NCI-H345 treated with DMSO at 0.1 percent for 48 hours (cell line): ENCODE results near the gene DOC2B.
"Not testable (repeated sequence)": the region's sequence is repeated elsewhere in the genome, so short reads cannot be mapped to it uniquely, and the experiment has no call there.

Source experiments
- DNase-seq: peaks from one replicate; lab custom pipeline; 2025; ENCODE audit not compliant: unreplicated experiment; lab: John Stamatoyannopoulos, UW

The DOC2B gene

DNA sequence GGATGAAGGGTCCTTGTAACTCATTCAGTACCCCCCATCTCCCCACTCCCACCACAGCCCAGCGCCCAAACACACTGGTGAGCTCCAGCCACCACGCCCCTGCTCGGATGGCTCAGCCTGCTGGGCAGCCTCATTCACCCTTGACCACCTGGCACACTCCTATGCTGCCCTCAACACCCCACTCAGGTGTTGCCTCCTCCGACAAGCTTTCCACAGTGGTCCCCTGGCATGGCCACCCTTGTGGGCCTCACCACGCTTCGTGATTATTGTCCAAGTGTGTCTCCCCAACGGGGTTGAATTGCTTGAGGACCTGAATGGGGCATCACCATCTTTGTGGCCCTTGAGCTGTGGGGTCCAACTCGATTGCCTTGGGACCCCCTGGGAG is 12.0 kb upstream of the DOC2B start:
- no peak for DNase-seq

DNA sequence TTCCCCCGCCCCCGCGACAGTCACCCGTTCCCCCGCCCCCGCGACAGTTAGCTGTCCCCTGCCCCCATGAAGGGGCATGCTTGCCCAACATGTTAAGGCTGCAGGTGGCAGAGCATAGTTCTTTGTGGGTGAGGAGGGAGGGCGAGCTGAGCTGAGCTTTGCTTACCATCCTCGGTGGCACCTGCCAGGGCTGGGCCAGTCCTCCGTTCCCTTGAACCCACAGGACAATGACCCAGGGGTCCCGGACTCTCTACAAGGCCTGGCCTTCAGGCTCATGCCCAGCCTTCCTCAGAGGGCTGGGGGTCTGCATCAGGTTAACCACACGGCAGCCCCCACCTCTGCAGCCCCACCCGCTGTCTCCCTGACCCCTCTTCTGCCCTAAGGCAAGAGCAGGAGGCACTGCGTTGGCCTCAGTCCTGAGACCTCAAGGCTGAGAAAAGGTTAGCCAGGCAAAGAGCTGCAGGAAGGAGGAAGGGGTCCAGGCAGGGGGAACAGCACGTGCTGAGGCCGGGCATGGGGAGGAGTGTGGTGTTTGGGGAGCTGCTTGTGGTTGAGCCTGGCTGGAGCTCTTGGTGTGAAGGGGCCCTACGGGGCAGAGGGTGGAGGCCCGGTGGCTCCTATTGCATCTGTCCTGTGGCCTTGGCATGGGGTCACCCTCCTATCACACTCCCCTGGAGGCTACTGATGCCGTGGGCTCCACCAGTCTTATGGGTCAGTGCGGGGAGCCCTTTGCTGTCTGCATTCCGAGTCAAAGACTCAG is 11.4 kb upstream of the DOC2B start:
- no peak for DNase-seq

DNA sequence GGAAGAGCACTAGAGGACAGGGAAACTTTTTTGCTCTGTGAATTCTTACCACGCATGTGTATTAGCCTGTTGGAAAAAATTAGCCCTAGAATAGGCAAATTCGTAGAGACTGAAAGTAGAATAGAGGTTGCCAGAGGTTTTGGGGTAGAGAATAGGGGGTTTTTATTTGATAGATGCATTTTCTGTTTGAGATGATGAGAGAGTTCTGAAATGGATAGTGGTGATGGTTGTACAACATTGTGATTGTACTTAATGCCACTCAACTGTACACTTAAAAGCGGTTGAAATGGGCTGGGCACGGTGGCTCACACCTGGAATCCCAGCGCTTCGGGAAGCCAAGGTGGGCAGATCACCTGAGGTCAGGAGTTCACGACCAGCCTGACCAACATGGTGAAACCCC is 8.0 kb upstream of the DOC2B start:
- DNase-seq, result no peak

DNA sequence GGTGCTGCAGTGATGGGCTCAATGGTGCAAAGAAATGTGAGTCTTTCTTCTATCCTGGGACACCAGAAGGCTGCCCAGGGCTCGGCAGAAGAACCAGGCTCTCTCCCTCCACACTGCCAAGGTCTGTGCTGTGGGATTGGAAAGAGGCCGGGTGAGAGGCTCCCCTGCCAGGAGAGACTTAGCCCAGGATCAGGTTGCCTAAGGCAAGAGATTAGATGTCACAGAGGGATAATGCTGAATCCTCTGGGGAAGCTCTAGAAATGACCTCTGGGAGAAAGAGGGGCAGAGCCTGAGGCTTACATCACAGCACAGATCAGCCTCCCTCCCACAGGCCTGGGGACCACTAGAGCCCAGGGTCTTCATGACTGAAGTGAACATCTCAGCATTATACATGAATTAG is 5.7 kb upstream of the DOC2B start:
- no peak for DNase-seq

DNA sequence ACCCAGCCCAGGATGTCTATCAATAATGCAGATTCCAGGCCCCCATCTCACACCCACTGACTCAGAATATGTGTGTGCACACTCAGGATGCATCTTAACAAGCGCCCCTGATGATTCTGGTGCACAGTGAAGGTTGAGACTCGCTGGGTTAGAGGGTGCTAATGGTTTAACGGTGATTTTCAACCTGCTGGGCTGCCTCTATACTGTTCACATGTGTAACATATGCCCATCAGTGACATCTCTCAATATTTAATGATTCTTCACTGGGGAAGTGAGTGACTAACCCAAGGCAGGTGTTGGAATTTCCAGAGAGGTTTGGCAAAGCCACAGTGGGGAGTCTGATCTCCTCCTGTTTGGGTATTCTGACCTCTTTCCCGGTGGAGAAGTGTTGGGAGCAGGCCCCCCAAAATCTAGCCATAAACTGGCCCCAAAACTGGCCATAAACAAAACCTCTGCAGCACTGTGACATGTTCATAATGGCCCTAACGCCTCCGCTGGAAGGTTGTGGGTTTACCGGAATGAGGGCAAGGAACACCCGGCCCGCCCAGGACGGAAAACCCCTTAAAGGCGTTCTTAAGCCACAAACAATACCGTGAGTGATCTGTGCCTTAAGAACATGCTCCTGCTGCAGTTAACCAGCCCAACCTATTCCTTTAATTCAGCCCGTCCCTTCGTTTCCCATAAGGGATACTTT is 4.1 kb upstream of the DOC2B start:
- DNase-seq, result no peak

DNA sequence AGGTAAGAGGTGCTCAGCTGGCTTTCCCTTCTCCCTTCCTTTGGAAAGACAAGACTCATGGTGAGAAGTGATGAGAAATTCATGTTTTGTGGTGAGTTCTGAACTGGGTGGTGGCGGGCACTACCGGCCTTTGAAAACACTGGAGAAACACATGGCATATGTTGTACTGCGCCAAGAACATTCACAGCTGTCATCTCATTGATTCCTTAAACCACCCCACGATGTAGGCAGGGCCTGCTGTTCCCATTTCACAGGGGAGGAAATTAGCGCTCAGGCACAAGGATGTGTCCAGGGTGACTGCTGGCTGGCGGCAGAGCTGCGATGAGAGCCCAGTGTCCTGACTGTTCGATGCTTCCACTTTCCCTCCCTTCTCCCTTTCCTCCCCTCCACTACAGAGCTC is 1.6 kb upstream of the DOC2B start:
- DNase-seq, result no peak

DNA sequence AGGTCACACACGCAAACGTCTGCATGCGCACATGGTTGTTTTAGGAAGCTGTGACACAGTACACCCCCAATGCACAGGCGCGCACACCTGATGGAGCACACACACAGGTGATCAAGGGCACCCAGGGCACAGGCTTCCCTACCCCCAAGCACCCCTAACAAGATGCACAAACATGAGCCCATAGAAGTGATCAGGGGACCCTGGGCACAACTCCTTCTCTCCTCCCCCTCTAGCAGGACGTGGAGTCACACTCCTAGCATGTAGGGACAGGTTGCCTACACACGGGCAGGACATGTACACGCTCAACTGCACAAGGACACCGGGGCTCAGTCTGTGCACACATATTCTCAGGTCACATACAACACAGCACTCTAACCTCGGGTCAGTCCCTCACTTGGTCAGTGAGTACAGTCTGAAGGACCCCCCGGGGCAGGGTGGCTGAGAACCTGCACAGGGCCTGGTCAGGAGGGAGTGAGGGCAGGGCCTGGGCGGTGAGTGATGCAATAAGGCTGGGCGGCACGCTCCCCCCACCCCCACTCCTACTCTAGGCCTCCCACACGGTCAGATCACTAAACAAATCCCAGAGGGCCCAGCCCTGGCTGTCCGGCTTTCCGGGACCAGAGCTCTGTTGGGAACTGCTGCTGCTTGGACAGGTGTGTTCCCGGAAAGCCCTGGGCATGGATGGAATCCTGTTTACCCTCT is 751 bp upstream of the DOC2B start:
- DNase-seq, result no peak

DNA sequence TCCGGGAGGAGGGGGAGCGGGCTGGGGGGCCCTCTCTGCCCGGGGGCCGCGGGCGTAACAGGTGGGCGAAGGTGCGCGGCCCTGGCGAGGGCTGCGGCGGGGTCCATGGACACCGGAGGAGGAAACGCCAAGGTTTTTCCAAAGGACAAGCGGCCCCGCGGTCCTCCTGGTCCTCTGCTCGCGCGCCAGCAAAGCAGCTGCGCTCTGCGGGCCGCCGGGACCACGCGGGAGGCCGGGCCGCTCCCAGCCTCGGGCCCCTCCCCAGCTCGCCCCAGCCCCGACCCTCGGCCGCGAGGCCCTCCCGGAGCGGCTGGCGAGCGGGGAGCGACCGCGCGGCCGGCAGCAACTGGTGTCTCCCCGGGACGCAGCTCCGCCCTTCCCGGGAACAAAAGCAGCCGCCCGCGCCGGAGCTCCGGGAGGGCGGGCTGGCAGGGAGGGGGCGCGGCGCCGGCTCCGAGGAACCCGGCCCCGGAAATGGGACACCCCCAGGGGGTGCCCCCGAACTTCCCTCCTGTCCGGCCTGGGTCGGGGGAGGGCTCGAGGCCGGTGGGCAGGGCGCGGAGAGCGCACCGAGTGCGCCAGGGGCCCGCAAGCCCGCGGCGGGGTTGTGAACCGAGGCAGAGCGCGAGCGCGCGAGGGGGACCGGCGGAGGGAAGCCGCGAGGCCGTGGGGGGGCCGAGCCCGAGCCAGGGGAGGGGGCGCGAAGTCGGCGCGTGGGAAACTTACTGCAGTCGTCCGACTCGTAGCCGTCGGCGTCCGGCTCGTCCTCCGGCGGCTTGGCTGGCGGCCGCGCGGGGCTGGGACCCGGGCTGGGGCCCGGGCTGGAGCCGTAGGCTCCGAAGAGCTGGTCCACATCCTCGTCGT is 837 bp downstream of the DOC2B start:
- DNase-seq, result no peak

DNA sequence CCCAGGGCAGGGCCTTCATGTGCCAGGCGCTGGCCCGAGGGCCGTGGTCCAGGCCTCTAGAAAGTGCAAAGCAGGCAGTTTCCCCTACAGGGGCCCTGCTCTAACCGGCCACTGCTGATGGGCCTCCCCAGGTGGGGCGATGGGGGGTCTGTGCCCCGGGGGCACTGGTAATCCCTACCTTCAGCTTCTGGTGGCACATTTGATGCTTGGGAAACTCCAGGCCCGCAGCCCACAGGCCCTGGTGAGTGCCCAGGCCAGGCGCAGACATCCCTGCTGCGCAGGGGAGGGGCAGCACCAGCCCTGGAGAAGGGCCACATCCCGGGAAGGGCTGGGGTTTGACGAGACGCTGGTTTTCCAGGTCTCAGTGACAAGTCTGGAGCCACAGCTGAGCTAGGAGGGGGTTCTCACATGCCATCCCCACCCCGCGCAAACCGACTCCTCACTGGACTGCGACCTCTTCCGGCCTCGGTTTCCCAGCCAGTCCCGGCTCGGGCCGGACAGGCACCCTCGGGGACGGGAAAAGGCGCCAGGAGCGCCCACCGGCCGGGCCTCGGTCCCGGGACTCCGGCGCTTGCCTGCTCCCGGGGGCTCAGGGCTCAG is 1.6 kb downstream of the DOC2B start:
- no peak for DNase-seq

DNA sequence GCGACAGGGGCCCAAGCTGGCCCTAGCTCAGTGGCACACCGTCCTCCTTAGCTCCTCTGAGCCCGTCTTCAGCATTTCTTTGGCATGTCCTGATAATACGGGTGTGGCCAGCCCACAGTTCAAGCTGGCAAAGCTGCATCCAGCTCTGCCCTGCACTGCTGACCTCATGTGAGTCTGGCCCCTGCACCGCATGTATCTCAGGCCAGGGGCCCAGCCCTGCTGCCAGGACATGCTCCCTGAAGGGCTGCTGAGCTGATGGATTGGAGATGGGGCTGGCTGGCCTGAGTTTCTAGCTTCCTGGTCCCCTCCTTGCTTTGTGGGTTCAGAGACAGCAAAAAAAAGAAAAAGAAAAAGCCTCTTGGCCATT is 2.4 kb downstream of the DOC2B start:
- DNase-seq, result no peak

DNA sequence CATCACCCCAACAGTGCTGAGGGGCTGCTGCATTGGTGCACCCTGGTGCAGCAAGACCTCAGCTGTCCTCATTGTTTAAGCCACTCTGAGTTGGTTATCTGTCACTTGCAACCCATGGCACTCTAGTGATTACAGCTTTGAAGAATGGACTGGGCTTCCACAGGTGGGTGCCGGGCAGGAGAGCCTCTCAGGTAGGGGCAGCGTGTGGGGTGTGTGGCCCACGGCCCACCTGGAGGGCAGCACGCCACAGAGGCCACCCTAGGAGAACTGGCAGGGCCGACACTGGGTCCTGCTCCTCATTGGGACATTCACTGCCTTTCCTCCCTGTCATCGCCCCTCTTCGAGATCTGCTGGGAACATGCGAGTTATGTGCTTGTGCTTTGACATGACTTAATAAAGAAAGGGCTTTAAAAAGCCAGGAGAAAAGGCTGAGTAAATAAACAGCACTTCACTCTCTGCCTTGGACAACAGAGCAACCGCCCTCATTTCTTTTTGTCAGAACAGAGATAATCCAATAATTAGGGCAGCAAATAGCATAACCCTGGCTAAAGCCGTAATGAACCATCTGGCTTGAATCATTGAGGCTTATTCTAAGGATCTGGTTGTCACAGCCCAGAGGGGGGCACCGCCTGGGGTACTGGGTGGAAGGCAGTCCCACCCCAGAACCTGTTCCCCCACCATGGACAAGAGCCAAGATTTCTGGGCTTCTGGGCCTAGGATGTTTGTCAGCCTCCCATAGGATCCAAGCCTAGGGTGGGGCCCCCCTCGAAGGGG is 3.0 kb downstream of the DOC2B start:
- DNase-seq, result no peak

DNA sequence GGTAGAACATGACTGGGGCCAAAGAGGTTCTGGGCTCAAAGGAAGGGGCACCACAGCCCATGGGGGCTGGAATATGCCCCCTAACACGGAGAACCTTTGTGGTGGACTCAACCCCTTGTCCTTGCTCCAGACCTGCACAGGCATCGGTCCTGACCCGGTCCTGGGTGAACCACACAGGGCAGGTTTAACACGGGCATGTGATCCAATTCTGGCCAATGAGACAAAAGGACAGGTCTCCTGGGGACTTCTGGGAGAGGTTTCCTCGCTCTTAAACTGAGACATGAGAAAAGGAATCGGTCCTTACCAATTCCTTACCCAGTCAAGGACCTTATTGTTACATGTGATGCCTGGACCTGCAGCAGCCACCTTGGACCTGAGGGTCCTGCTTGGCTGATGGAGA is 3.7 kb downstream of the DOC2B start:
- no peak for DNase-seq

DNA sequence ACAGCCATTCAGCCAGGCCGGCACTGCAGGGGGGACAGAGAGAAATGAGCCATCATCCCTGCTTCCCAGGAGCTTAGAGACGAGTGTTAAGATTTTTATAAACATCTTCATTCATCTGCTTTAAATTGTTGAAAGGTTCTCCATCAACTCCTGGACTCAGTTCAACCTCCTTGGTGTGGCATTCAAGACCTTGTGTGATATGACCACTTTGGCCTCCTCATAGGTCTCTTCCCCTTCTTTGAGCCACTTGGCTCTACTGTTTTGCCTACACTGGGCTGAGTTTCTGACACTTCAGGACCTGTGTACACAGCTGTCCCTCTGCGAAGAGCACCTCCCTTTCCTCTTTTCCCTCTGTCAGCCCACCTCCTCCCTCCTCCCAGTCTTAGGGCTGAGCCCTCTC is 4.3 kb downstream of the DOC2B start:
- DNase-seq, result no peak

DNA sequence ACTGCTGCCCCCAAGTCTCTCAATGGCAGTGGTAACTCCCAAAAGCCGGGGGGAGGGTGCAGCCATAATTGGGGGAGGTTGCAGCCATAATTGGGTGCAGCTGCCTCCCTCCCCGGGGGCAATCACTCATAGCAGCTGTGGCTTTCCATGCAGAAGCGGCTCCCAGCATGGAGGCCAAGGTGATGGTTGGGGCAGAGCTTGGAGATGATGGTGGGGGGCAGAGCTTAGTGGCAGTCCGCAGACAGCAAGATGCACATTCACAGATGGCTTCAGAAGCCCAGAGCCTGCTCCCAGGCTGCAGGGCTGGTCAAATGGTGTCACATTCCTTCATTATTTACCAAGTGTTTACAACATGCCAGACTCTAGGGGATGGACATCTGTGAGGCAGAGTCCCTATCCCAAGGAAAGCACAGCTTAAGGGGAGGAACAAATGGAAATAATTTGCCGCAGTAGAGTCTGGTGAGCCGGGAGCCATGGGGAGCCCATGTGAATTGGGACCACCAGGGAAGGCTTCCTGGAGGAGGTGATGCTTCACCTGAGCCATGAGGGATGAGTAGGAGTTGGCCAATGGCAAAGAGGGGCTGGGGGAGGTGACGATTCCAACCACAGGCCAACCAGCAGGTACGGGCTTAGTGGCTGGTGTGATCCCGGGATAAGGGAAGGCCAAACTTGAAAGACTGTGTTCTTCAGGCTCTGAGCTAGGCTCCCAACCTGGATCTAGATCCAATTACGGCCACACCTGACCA is 8.1 kb downstream of the DOC2B start:
- DNase-seq, result no peak

DNA sequence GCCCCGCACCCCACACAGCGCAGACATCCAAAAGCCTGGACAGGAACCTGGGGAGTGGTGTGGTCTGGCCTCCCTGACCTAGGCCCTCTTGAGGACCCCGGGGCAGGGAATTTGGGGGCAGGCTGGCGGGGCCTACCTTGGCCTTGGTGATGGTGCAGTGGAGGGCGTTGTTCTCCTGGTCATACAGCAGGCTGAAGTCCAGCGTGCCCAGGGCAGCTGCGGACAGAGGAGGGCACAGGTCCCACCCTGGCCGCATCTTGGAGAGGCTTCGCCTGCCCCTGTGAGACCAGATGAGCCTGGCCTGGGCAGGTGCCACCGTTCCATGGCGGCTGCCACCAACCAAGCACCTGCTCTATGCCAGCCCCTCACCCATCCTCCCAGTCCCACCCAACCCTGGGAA is 9.0 kb downstream of the DOC2B start:
- DNase-seq, result no peak

DNA sequence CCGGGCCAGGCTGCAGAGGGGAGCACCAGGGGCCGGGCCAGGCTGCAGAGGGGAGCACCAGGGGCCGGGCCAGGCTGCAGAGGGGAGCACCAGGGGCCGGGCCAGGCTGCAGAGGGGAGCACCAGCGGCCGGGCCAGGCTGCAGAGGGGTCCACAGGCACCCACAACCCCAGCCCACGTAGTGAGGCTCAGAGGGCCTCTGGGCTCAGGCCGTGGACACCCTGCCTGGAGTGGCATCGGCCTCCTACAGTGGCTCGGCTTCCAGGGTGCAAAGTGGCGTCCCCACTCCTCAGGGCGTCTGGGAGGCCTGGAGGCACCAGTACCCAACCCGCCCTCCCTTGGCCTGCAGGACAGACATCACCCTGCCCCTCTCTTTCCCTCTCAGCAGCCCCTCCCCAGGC is 9.6 kb downstream of the DOC2B start:
- DNase-seq, result no peak

DNA sequence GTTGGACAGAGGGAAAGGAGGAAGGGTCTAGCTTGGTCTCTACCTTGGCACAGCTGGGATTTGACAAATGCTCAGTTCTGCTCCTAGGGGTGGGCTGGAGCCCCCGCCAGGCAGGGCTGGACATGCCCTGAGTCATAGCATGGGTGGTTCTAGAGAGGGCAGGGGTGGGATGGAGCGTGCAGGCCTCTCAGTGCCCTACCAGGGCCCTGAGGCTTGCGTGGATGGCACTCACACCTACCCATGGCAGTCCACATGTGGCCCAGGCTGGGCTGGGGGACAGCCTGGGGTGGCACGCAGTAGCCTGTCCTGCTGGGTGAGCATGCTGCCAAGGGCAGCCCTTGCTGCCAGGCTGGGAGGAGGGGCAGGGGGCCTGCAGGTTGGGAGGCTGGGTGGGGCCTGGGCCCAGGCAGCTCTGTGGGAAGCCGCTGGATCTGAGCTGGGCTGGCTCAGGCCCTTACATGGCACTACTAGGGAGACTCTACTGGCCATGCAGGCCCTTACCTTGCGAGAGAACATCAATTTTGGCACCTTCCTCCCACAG is 11.2 kb downstream of the DOC2B start:
- no peak for DNase-seq

DNA sequence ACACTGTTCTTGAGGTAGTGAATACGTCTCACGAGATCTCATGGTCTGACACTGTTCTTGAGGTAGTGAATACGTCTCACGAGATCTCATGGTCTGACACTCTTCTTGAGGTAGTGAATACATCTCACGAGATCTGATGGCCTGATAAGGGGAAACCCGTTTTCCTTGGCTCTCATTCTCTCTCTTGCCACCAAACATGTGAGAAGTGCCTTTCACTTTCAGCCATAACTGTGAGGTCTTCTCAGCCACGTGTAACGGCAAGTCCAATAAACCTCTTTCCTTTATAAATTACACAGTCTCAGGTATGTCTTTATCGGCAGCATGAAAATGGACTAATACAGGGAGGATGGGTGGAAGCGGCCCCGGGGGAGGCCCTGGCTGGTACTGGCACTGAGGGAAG is 12.8 kb downstream of the DOC2B start:
- DNase-seq, result not testable (repeated sequence)

DNA sequence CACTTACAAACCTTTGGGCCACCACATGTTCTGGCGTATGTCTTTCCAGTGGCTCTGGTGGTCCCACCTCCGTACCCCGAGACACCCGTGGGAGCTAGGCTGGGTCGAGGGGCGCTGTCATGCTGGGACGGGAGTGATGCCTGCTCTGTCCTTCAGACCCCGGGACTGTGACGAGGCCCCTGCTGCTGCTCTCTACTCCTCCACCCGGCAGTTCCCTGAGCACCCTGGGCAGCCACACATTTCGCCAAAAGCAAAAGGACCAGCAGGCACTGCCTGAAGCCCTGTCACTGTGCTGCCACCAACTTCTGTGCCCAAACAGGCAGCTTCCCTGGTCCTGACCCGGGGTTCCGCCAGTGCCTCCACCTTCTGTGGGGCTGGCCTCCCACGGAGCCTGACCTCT is 15.5 kb downstream of the DOC2B start:
- DNase-seq, result no peak
